ENCODE results near the gene PAGE1. TPM values are rescaled to one million over a fixed set of nuclear protein-coding genes. Genes with fewer than 3 reads are reported as not detected.
A peak's percentile ranks its signal among the peaks of the same experiment; 100 is the strongest.

PAGE1 gene
- total and polyA plus RNA-seq, 3 experiments from 2014 or later = not detected

DNA sequence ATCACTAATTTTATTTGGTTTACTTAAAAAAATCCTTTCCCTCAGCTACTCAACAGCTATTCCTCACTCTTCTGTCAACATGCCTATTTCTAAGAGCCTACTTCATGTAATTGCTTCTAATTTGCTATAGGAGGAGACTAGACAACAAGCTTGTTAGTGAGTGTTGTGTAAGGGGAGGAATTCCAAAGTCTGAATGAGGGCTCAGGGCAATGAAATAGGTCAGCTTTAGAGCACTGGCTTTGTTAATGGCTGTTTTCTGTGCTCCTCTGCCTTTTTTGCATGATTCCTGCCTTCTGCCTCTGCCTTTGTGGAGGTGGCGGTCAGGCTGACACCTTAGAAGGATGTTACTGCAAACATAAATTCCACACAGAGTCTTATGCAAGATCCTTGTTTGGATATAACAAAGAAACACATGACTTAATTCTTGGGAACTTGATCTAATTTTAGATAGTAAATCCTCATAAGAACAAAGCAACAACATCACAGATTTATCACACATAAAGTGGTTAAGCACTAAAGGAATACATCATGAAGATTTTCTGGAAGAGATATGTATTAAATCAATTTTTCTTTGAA lies 15.0 kb upstream of the PAGE1 start:
- Mint-ChIP-seq H3K27ac (no peak overlapping the region), H3K4me3 (no peak overlapping the region), H3K27me3 (peaks cover 4 to 13% of the 10 kb centered on the region in 2 donors), H3K9me3 (no peaks in the 10 kb centered on the region), H3K36me3 (no peaks in the 10 kb centered on the region), H3K4me1 (no peaks in the 10 kb centered on the region)
- no peak overlapping the region for H3K4me3 ChIP-seq (ENCODE audit: low read length)
- no peaks in the 10 kb centered on the region for H3K4me1 ChIP-seq (ENCODE audit: insufficient read depth, low read length)
- ChIA-PET POLR2A (no interaction called here), CTCF (no interaction called here)
- H3K9me3 ChIP-seq (ENCODE audit: low read length) = no peaks in the 10 kb centered on the region
- DNase-seq = no peak
- no peak overlapping the region for H3K27ac ChIP-seq (ENCODE audit: low read depth, low read length)
- H3K27me3 ChIP-seq (ENCODE audit: insufficient read depth, low read length, poor library complexity, severe bottlenecking) = no peaks in the 10 kb centered on the region
- H3K36me3 ChIP-seq (ENCODE audit: insufficient read depth, low read length) = no peaks in the 10 kb centered on the region

DNA sequence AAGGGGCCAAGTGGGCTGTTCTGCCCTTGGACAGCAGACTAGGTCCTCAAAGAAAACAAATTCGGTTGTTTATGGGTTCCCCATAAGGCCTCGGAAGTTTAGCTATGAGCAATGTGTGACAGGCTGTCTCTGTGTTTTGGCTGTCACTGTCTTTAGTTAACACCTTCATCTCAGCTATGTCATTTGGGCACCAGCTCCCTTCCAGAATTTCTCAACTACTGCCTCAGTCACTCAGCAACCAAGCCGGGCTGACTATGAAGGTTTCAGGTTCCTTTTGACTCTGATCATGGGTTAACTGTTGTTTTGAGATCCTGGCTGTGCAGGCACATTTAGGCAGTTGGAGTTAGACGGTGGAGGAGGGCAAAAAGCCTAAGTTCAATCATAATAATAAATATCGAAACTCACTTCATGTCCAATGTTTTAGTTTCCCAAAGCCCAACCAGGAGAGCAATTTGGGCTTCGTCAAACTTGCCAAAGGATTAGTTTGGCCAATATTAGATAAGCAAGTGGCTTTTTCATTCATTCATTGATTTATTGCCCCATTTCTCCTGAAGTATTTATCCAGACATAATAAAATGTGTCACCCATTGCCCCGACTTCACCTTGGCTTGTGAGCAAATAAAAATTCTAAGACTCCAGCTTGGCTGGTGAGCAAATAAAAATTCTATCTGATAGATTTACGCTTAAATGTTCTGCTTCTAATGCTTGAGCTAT lies 9.1 kb upstream of the PAGE1 start:
- Mint-ChIP-seq H3K36me3 (no peaks in the 10 kb centered on the region), H3K4me1 (no peaks in the 10 kb centered on the region), H3K27me3 (peaks cover 3 to 9% of the 10 kb centered on the region in 2 donors), H3K27ac (peak overlapping the region in 1 of 8 donors; percentile 6), H3K9me3 (no peaks in the 10 kb centered on the region), H3K4me3 (no peak overlapping the region)
- Histone ChIP-seq H3K9me3 (ENCODE audit: low read length) (no peaks in the 10 kb centered on the region), H3K4me3 (ENCODE audit: low read length) (no peak overlapping the region), H3K27ac (ENCODE audit: low read depth, low read length) (no peak overlapping the region), H3K4me1 (ENCODE audit: insufficient read depth, low read length) (no peaks in the 10 kb centered on the region), H3K27me3 (ENCODE audit: insufficient read depth, low read length, poor library complexity, severe bottlenecking) (no peaks in the 10 kb centered on the region), H3K36me3 (ENCODE audit: insufficient read depth, low read length) (no peaks in the 10 kb centered on the region)
- DNase-seq = no peak
- ChIA-PET POLR2A (no interaction called here), CTCF (no interaction called here)

DNA sequence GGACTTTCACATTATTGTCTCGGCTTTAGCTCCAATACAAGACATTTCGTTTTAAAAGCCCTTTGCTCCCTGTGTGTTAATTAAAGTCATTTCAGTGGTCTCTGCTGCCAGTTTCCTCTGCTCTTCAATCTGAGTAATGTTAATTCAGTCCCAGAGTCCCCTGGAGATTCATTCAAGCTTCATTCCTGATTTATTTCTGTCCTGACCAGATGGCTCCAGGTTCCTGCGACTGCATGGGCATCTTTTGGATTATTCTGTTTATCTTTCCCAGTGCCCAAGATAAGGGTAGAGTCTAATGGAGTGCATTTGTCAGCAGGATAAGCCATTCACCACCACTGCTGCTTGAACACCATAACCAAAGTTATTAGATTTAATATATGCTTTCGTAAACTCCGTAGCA lies 6.1 kb upstream of the PAGE1 start:
- H3K27ac ChIP-seq (ENCODE audit: low read depth, low read length) = no peak overlapping the region
- ChIA-PET POLR2A (no interaction called here), CTCF (no interaction called here)
- Mint-ChIP-seq H3K27ac (no peak overlapping the region), H3K4me3 (no peak overlapping the region), H3K27me3 (peaks cover 3 to 6% of the 10 kb centered on the region in 2 donors), H3K36me3 (no peaks in the 10 kb centered on the region), H3K9me3 (no peaks in the 10 kb centered on the region), H3K4me1 (no peaks in the 10 kb centered on the region)
- H3K9me3 ChIP-seq (ENCODE audit: low read length) = no peaks in the 10 kb centered on the region
- no peaks in the 10 kb centered on the region for H3K4me1 ChIP-seq (ENCODE audit: insufficient read depth, low read length)
- no peaks in the 10 kb centered on the region for H3K27me3 ChIP-seq (ENCODE audit: insufficient read depth, low read length, poor library complexity, severe bottlenecking)
- H3K36me3 ChIP-seq (ENCODE audit: insufficient read depth, low read length) = no peaks in the 10 kb centered on the region
- no peak for DNase-seq
- no peak overlapping the region for H3K4me3 ChIP-seq (ENCODE audit: low read length)

DNA sequence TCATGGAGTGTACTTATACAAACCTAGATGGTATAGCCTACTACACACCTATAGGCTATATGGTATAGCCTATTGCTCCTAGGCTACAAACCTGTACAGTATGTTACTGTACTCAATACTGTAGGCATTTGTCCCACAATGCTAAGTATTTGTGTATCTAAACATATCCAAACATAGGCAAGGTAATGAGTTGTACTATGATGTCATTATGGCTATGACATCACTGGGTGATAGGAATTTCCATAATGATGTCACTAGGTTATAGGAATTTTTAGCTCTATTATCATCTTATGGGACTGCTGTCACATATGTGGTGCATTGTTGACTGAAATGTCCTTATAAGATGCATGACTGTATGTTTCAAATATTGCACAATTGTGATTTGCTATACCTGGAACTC lies 5.5 kb upstream of the PAGE1 start:
- Histone ChIP-seq H3K27me3 (ENCODE audit: insufficient read depth, low read length, poor library complexity, severe bottlenecking) (no peaks in the 10 kb centered on the region), H3K27ac (ENCODE audit: low read depth, low read length) (no peak overlapping the region), H3K36me3 (ENCODE audit: insufficient read depth, low read length) (no peaks in the 10 kb centered on the region), H3K4me1 (ENCODE audit: insufficient read depth, low read length) (no peaks in the 10 kb centered on the region), H3K9me3 (ENCODE audit: low read length) (no peaks in the 10 kb centered on the region), H3K4me3 (ENCODE audit: low read length) (no peak overlapping the region)
- Mint-ChIP-seq H3K36me3 (no peaks in the 10 kb centered on the region), H3K9me3 (no peaks in the 10 kb centered on the region), H3K27me3 (peaks cover 3% of the 10 kb centered on the region in 2 donors), H3K27ac (no peak overlapping the region), H3K4me1 (no peaks in the 10 kb centered on the region), H3K4me3 (no peak overlapping the region)
- ChIA-PET CTCF (no interaction called here), POLR2A (no interaction called here)
- DNase-seq = no peak

DNA sequence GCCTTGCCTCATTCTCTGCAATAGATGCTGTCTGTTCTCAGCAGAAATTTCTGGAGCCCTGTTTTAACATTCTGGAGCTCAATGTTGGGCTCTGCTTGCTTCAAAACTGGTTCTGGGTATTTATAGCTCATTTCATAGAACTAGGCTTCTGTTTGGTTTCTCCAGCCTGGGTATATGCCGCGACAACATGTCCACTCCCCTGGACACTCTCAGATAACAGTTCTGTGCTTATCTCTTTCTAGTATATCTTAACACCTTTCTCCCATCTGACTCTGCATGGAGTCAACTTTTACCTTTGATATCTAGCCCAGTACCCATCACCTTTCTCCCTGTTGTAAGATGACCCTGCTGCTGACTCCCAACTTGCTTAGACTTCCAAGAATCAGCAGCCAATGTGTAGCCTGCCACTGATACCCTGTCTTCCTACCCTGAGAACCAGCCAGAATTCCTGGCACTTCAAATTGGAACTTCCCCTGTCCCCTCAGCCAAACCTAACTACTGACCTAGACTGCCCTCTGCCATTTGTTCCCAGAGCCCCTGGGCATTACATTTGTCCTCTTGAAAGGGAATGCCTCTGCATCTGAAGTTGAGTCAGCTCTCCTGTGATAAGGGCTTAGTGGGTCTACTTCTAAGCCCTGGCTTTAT lies 20.6 kb downstream of the PAGE1 start:
- Histone ChIP-seq H3K27me3 (ENCODE audit: insufficient read depth, low read length, poor library complexity, severe bottlenecking) (no peaks in the 10 kb centered on the region), H3K9me3 (ENCODE audit: low read length) (no peaks in the 10 kb centered on the region), H3K36me3 (ENCODE audit: insufficient read depth, low read length) (no peaks in the 10 kb centered on the region), H3K27ac (ENCODE audit: low read depth, low read length) (no peak overlapping the region), H3K4me3 (ENCODE audit: low read length) (no peak overlapping the region), H3K4me1 (ENCODE audit: insufficient read depth, low read length) (no peaks in the 10 kb centered on the region)
- Mint-ChIP-seq H3K4me3 (no peak overlapping the region), H3K36me3 (no peaks in the 10 kb centered on the region), H3K4me1 (no peaks in the 10 kb centered on the region), H3K9me3 (no peaks in the 10 kb centered on the region), H3K27ac (no peak overlapping the region), H3K27me3 (peaks cover 3 to 21% of the 10 kb centered on the region in 2 donors)
- CTCF ChIA-PET = no interaction called here
- POLR2A ChIA-PET = no interaction called here
- no peak for DNase-seq

DNA sequence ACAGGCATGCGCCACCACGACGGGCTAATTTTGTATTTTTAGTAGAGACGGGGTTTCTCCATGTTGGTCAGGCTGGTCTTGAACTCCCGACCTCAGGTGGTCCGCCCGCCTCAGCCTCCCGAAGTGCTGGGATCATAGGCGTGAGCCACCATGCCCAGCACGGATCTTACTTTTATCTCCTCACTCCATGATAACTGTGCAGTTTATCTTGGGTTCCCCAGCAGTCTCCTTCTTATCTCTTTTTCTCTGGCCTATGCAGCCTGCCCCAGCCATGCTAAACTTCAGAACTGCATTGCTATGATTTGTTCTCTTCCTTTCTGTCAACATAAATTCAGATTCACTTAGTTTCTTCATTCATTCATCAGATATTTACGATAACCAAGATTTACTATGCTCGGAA lies 22.4 kb downstream of the PAGE1 start:
- no peak overlapping the region for H3K27ac ChIP-seq (ENCODE audit: low read depth, low read length)
- H3K36me3 ChIP-seq (ENCODE audit: insufficient read depth, low read length) = no peaks in the 10 kb centered on the region
- no peaks in the 10 kb centered on the region for H3K4me1 ChIP-seq (ENCODE audit: insufficient read depth, low read length)
- DNase-seq = no peak
- H3K27me3 ChIP-seq (ENCODE audit: insufficient read depth, low read length, poor library complexity, severe bottlenecking) = no peaks in the 10 kb centered on the region
- POLR2A ChIA-PET = no interaction called here
- CTCF ChIA-PET = no interaction called here
- peaks cover 3 to 13% of the 10 kb centered on the region in 2 donors for H3K27me3 Mint-ChIP-seq
- H3K4me3 ChIP-seq (ENCODE audit: low read length) = no peak overlapping the region
- H3K9me3 ChIP-seq (ENCODE audit: low read length) = no peaks in the 10 kb centered on the region
- H3K27ac Mint-ChIP-seq = no peak overlapping the region
- no peaks in the 10 kb centered on the region for H3K36me3 Mint-ChIP-seq
- no peaks in the 10 kb centered on the region for H3K4me1 Mint-ChIP-seq
- no peaks in the 10 kb centered on the region for H3K9me3 Mint-ChIP-seq
- no peak overlapping the region for H3K4me3 Mint-ChIP-seq

DNA sequence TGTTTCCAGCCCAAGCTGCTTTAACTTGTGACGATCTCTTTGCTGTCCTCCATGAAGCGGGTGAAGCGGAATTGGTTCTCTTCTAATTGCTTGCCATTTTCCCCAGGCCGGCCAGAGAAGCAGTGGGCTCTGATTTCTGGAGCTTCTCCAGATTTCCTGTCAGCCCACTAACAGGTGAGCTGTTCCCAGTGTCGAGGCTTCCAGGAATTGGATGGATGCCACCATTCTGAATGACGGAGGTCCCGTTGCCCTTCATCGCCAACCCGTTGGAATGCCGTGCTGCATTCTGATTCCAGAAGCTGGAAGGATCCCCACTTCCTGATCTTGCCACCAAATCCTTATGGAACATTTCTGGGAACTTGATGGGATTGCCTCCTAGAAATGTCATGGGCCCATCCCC lies 31.0 kb downstream of the PAGE1 start:
- no peaks in the 10 kb centered on the region for H3K4me1 ChIP-seq (ENCODE audit: insufficient read depth, low read length)
- H3K36me3 ChIP-seq (ENCODE audit: insufficient read depth, low read length) = no peaks in the 10 kb centered on the region
- H3K4me3 Mint-ChIP-seq = no peak overlapping the region
- H3K9me3 Mint-ChIP-seq = no peaks in the 10 kb centered on the region
- no peak overlapping the region for H3K4me3 ChIP-seq (ENCODE audit: low read length)
- no peaks in the 10 kb centered on the region for H3K27me3 ChIP-seq (ENCODE audit: insufficient read depth, low read length, poor library complexity, severe bottlenecking)
- CTCF ChIA-PET = no interaction called here
- peaks cover 0 to 3% of the 10 kb centered on the region in 2 donors for H3K27me3 Mint-ChIP-seq
- H3K4me1 Mint-ChIP-seq = no peaks in the 10 kb centered on the region
- DNase-seq = no peak
- H3K27ac Mint-ChIP-seq = no peak overlapping the region
- POLR2A ChIA-PET = no interaction called here
- no peaks in the 10 kb centered on the region for H3K9me3 ChIP-seq (ENCODE audit: low read length)
- H3K36me3 Mint-ChIP-seq = no peaks in the 10 kb centered on the region
- no peak overlapping the region for H3K27ac ChIP-seq (ENCODE audit: low read depth, low read length)

DNA sequence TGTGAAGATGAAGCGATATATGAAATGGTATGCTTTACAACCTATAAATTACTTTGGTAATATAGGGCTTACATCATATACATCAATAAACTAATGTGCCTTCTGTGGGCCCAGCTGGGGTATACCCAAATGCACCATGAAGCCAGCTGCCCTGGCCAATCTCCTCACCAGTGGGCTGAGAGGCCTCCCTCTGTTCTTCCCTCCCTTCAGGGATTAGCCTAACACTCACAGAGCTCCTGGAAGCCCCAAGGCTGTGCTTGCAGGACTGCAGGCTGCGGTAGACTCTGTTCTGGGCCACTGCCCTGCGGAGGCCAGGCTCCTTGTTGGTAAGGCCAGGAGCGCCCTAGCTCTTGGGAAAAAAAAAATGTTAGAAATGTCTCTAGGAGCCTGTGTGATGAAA lies 33.9 kb downstream of the PAGE1 start:
- DNase-seq = no peak
- POLR2A ChIA-PET = no interaction called here
- Histone ChIP-seq H3K9me3 (ENCODE audit: low read length) (no peaks in the 10 kb centered on the region), H3K4me3 (ENCODE audit: low read length) (no peak overlapping the region), H3K36me3 (ENCODE audit: insufficient read depth, low read length) (no peaks in the 10 kb centered on the region), H3K27me3 (ENCODE audit: insufficient read depth, low read length, poor library complexity, severe bottlenecking) (no peaks in the 10 kb centered on the region), H3K4me1 (ENCODE audit: insufficient read depth, low read length) (no peaks in the 10 kb centered on the region), H3K27ac (ENCODE audit: low read depth, low read length) (no peak overlapping the region)
- CTCF ChIA-PET = no interaction called here
- no peaks in the 10 kb centered on the region for H3K4me1 Mint-ChIP-seq
- H3K27me3 Mint-ChIP-seq = peaks cover 0 to 1% of the 10 kb centered on the region in 2 donors
- H3K27ac Mint-ChIP-seq = no peak overlapping the region
- H3K36me3 Mint-ChIP-seq = no peaks in the 10 kb centered on the region
- H3K9me3 Mint-ChIP-seq = no peaks in the 10 kb centered on the region
- H3K4me3 Mint-ChIP-seq = no peak overlapping the region
